Stimulated activated CD4-positive, alpha-beta T cell treated with anti-CD3 and anti-CD28 coated beads, Interleukin-4, amount 100 ng/mL, for 24 hours (primary cell): ENCODE results near the gene U2AF1.
"Not testable (repeated sequence)": the region's sequence is repeated elsewhere in the genome, so short reads cannot be mapped to it uniquely, and the experiment has no call there.

Experiments used
- DNase-seq: peaks from one replicate; pipeline ENCODE4 v3.0.0-alpha.2; 2020

Gene U2AF1

DNA sequence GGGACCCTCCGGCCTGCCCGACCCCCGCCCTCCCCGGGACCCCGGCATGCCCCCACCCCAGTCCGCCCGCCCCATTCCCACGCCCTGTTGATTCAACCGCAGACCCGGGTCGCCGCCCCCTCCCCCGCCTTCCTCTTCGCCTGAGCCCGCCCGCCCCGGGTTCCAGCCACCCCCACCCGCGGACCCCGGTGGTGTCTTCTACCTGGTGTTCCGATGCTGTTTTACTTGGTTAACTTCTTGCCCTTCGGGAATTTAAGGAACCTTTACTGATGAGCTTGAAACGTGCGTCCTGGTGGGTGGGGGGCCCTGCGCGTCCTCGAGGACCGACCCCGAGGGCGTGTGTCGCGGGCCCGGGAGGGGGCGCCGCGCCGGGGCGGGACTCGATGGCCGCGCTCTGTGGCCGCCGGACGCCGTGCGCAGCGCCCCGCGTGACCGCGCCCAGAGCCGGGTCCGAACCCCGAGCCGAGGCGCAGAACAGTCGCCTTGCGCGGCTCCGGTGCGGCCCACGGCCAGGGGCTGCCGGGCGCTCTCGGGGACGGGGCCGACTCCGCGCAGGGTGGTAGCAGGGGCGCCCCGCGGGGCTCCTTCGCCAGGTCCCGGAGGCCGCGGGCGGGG, 31.2 kb downstream of the U2AF1 start:
- DNase-seq, result not testable (repeated sequence)

DNA sequence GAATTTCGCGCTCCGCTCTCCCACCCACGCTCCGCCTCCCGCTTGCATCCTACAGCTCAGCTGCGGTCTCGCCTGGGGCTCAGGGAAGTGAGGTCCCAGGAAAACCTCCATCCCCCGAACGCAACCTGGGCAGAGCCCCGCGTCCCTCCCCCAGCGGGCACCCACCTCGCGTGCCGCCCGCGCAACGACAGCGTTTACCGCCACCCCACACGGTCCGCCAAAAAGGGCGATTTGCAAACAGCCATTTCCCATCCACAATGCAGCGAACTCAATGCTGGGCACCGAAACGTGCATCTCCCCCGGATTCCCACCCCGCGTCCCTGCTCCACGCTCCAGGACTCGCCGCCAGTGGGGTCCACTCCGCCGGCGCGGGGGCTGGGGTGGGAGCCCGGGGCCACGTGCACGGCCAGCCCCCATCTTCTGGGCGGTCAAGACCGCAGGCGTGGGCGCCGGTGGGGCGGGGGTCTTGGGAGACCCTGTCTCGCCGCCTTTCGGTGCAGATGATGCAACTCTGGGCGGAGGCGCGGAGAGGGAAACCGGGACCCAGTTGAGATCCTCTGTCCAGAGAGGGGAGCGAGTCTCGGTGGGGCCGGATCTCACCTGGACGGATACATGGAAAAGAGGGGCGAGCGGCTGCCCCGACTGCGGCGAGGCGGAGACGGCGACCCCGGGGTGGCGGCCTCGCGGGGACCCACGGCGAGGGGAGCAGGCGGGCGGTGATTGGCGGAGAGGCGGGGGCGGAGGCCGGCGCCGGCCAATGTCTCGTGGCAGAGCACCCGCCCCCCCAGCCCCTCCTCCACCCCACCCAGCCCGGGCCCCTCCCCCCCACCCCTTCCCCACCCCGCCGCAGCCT, 32.0 kb downstream of the U2AF1 start, which contains the start of gene CBS:
Gene CBS, minus strand, starts transcription at position 666 of the 853 bp plus-strand sequence. CDS start 3,642 bp downstream, outside the sequence.
- DNase-seq, result not testable (repeated sequence)

DNA sequence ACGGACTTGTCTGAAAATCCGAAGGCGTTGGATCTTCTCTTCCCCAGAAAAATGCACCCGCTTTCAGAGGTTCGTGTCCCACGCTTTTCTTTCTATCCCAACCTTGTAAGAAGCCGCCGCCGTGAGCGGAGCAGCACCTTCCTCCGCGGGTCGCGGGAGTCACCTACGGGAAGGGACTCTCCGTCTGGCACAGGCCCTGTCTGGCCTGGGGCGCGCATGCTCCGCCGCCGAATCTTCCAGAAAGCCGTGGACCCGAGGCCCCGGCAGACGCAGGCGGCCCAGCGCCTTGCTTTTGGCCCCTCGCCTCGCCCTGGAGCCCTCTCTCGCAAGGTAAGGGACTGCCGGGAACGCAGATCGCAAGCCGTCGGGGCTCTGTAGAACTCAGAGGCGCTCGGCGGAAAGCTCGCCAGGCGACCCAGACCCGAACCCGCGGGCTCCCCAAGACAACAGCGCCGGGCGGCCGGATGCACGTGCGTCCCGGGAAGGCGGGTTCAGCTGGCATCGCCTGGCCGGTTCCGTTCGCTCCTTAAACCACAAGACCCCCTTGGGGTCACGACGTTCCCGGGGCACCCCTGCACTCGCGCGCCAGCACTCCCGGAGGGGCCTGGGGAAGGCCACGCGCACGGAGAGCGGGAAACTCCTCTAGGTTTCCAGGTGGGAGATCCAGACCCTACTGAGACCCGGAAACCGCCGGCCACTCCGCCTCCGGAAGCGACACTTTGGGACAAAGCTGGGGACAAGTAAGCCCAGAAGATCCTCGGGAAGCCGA, 32.8 kb downstream of the U2AF1 start:
- DNase-seq, result not testable (repeated sequence)

DNA sequence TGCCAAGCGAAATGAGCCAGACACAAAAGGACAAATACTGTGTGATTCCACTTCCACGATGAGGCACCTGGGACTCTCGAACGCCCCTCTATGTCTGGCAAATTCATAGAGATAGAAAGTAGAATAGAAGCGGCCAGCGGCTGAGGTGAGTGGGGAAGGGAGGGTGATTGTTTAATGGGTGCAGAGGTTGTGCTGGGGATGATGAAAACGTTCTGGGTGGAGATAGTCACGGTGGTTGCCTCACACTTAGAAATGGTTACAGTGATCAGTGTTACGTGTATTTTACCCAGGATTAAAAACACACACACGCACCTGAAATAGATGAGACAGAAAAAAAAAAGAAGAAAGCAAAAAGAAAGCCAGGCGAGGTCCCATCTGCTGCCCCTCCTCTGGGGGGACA, 34.6 kb downstream of the U2AF1 start:
- not testable (repeated sequence) for DNase-seq

DNA sequence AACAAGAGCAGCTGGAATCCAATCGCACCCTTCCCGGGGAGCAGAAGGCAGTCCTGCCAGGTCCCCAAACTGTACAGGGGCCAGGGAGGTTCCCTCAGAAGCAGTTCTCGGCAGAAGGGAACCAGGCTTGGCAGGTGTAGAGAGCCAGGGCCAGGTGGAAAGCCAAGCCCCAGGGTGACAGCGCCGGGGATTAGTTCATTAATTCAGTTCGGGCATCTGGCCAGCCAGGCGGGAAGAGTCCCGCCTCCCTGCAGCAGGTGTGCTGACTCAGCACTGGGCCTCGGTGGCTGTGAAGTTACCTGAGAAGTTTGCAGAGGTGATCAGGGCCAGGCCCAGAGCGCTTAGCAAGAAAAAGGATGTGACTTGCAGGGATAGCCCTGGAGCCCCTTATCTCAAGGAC, 37.7 kb downstream of the U2AF1 start:
- DNase-seq, result not testable (repeated sequence)

DNA sequence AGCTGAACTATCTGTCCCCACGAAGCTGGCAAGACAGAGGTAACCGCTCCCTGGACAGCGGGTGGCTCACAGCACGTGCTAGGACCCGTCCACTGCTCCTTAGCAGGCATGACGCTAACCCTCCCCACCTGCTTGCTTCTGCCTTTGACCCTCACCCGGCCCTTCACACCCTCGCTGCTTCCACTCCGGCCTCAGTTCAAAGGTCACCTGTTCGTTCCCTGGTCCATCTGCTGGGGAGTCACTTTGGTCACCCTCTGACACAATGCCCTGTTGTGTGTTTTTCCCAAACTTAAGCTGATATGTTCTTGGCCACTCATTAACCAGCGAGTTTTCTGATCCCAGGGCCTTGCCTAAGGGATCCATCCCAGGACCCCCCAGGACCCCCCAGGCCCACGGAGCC, 39.3 kb downstream of the U2AF1 start:
- DNase-seq, result not testable (repeated sequence)

DNA sequence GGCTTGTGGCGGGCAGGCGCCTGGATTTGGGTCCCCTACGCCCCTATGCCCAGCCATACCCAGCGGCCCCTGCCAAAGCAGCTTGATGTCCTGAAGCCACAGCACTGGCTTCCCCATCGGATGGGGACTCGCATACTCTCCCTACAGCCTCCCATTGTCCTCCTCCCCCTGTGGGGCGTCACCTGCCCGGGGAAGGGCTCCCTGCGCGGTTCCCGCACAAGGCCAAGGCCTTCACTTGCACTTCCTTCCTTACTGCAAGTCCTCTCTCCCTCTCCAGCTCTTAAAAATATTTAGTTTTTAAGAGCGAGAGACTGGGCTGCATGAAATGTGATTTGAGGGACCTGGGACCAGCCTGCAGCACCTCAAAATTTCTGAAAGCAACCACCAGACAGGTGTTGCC, 40.7 kb downstream of the U2AF1 start:
- not testable (repeated sequence) for DNase-seq

DNA sequence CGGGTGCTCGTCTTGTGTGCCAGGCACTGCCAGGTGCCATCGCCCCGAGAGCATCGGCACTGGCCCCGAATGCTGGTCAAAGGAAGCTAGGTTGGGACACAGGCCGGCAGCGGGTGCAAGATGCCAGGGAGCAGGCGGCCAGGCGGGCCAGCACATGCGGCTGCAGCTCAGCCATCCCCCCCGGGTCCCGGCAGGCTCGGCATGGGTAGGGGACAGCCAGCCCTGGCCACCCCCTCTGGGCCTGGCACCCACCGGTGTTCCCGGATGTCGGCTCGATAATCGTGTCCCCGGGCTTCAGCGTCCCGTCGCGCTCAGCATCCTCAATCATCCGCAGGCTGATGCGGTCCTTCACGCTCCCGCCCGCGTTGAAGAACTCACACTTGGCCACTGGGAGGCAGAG, 41.4 kb downstream of the U2AF1 start:
- not testable (repeated sequence) for DNase-seq

DNA sequence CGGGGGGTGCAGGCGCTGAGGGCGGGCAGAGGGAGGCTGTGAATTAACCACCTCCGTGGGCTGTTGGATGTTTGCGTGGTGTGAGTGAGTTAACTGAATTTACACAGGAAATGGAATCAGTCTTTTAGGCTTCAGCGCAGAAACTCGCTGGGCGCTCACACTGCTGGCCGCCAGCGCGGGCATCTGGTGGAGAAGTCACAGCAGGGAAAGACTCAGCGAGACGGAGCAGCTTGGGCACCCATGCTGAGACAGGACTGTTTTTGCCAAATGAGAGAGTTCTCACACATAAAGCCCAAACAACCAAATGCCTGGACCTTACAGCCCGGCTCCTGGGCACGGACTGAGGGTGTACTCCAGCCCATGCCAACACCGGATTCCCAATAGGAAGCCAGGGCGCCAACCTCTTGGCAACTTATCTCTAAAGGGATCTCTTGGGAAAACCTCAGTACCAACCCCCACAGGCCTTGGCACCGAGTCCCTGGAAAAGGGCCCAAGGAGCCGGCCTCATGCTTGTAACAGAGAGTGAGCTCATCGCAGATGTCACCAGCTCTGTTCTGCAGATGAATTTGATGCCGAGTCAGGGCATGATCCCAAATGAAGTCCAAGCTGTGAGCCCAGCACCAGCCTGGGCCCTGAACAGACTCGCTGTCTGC, 43.0 kb downstream of the U2AF1 start:
- not testable (repeated sequence) for DNase-seq

DNA sequence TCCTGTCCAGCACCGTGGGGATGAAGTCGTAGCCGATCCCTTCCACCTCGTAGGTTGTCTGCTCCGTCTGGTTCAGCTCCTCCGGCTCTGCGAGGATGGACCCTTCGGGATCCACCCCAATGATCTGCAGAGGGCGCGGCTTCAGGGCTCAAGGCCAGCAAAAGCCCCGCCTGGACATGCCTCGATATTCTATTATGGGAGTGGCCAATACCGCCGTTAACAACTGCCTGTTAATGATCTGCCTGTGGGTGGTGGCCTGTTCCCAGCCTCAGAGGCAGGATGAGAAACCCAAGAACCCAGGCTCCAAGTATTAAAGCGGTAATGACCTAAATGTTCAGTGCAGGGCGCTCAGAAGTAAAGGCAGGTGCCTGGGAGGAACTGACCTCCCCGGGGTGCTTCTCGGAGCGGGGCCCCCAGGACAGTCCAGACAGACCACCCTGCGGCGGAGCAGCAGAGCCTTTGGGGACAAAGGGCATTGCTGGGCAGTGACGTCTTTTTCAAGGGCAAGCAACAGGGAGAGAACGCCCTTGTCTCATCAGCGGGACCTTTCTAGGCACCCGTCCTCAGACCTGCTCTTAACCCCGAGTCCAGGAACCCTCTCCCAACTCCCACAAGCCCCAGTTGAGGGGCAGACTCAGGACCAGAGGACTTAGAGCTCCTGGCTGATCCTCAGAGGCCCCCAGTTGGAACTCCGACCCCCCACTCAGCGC, 44.3 kb downstream of the U2AF1 start:
- DNase-seq, result not testable (repeated sequence)

DNA sequence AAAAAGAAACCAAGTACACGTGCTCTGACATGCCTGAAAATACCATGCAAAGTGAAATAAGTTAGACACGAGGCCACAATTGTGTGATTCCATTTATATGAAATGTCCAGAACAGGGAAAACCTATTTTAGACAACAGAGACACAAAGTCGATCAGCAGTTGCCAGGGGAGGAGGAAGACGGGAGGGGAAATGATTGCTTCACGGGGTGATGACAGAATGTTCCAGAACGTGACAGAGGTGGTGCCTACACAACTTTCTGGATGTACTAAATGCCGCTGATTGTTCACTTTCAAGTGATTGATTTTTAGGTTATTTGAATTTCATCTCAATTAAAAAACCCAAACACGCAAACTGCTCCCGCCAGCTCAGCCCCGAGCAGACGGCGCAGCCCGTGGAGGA, 54.3 kb downstream of the U2AF1 start:
- DNase-seq, result not testable (repeated sequence)

DNA sequence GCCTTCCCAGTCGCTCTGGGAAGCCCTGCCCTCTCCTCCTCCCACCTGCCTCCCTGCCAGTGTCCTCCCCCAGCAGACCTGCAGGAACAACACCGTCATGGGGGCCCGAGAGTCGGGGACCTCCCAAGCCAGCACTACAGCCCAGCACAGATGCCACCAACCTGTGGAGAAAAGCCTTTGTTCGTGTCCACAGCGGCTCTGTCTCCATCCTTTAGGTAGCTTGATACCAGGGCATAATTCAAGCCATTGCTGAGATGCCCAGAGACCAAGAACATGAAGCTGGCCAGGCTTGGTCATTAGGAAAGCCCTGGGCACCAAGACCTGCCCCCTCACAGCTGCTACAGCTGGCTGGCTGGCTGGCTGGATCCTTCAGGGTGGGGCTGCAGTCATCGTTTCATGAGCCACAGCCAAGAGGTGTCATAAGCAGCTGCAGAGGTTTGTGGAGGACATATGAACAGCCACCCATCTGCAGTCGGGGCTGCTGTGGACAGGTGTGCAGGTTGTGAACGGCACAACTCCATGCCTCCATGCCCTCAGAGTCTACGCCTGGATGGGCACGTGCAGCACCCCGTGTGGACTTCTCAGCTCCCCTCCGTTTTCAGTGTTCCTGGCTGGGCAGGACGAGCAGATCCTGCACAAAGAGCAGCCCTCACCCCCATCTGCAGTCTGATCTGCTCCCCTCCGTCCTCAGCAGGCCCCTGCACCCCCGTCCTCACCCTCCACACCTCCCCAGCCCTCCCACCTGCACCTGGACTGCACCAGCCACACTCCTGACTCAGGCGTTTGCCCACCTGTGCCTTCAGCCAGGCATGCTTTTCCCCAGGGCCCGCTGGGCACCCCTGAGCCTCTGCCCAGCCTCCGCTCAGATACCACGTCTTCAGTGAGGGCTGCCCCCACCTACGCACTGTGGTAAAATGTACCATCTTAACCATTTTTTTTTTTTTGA, 61.2 kb downstream of the U2AF1 start:
- not testable (repeated sequence) for DNase-seq

DNA sequence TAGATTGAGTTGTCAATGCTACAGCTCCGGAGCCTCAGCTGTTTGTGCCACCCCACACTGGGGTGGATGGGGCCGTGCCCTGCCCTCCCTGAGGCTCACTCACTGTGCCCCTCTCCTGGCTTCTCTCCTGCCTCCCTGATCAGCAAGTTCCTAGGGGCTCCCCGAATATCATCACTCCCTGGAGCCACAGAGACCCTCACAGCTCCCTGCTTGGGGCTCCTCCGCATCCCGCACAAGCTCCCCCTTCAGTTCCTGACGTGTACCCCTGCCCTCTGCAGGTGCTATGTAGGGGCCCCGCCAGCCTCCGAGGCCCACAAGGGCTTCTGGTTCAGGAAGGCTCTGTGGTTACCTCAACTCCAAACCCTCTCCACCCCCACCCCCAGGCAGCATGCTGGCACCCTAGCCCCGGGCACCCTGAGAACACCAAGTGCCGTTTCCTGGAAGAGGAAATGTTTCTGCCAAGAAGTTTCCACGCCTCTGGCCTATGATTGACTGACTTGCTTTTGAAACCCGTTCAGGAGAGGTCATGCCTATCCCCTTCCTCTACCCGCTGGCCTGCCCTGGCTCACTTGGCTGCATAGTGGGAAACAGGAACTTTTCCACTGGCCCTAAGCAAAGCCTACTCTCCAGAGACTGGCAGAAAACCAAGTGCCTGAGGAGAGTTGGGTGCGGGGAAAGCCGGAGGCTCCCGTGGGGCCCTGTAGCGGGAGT, 62.0 kb downstream of the U2AF1 start:
- not testable (repeated sequence) for DNase-seq

DNA sequence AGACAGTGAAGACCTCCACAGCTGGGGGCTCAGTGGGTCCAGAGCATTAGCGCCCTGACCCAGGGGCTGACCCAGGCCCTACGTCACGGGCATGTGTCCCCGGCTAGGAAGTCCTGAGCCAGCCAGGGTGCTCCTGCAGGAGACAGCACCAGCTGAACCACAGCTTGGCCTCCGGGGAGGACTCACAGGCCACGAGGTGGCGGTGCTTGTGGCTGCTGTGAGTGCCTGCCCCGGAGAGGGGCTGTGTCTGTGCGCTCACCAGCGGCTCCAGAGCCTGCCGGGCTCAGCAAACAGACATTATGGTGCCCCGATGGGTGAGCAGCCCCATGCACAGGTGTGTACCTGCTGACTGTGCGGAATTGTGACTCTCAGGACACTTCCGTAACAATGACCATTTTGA, 62.8 kb downstream of the U2AF1 start:
- DNase-seq, result not testable (repeated sequence)

DNA sequence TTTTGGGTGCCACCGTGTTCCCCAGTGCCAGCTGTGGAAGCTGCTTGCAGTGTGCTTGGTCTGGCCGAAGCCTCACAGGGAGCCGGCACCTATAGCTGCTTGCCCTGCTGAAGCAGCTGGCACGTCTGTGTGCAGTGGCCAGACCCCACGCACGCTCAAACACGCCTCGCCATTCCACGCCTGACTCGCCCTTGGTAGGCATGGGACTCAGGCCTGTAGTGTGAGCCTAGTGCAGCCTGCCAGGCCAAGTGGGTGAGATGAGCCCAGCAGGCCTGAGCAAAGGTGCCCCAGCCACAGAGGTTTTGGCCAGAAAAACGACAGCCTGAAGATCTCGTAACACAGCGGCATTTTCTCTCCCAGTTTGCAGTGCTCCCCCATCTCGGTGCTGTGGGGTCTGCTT, 64.1 kb downstream of the U2AF1 start:
- not testable (repeated sequence) for DNase-seq
